Pancreas (tissue), 10 donors: ENCODE data around the gene SLC13A3. TPM values are rescaled to one million over a fixed set of nuclear protein-coding genes. Genes with fewer than 3 reads are reported as not detected.
A peak's percentile ranks its signal among the peaks of the same experiment; 100 is the strongest.

Source experiments
- ATAC-seq, 4 donors: fragments of 200-7000 bp; cut with Tn5 transposase; one replicate each; pipeline versions ENCODE4 v1.8.0 to v1.9.1; 2020; ENCODE audit warnings: mild to moderate bottlenecking in 4 of 4, moderate library complexity in 4 of 4
- DNase-seq, 6 donors: peaks; one replicate each; pipeline ENCODE4 v3.0.0-alpha.2; 2020
- FAIRE-seq: peaks from 2 replicates; lab custom pipeline; 2012; peaks lifted over from hg19 to GRCh38; lab: Jason Lieb, UNC
- H3K27ac ChIP-seq, 4 donors: fragments of 200-600 bp; sonication (generic); 1 replicate in 3 of 4; 2 replicates in 1 of 4; pipeline versions ENCODE4 v1.5.0 to v1.8.0; 2020
- H3K27me3 ChIP-seq, 4 donors: fragments of 200-600 bp; one replicate each; pipeline ENCODE4 v1.8.0; 2021
- H3K36me3 ChIP-seq, 3 donors: fragments of 200-600 bp; sonication (generic) in 1 of 3; one replicate each; pipeline versions ENCODE4 v1.5.0 to v1.8.0; 2020 to 2021
- H3K4me1 ChIP-seq, 3 donors: fragments of 200-600 bp; one replicate each; pipeline ENCODE4 v1.8.0; 2021
- H3K4me3 ChIP-seq, 4 donors: fragments of 200-600 bp; sonication (generic) in 2 of 4; one replicate each; pipeline versions ENCODE4 v1.5.0 to v1.8.0; 2020 to 2021
- H3K9me3 ChIP-seq, 4 donors: fragments of 200-600 bp; one replicate each; pipeline ENCODE4 v1.8.0; 2021
- CTCF ChIP-seq, 4 donors: fragments of 200-600 bp; sonication (generic) in 3 of 4; IDR thresholded peaks; one replicate each; pipeline versions ENCODE4 v1.5.0 to v1.8.0; 2021; ENCODE audit warnings: antibody characterized with exemption in 4 of 4
- WGBS, 2 donors: extraction: QIAGEN DNeasy Blood & Tissue Kit; methylation state at CpG; one replicate each; pipeline ENCODE4 v1.1.7; 2013; 5-methylcytosine and 5-hydroxymethylcytosine counted together
- intact Hi-C, 3 donors: fragments of 100-400 bp; cut with DNase I; formaldehyde crosslinking; loops; one replicate each; pipeline versions ENCODE4 v1.11.1 to v1.14.2; 2022
- polyA plus RNA-seq, 2 donors: library from polyadenylated mRNA; stranded (reverse); fragments of 200-250 nt; gene quantifications; one replicate each; pipeline ENCODE4 v1.2.3, GENCODE V29; 2013
- total RNA-seq, 6 donors: library from RNA; stranded (reverse); fragmentation: NEBNext Ultra II Directional in 4 of 6; extraction: Animal tissue kit (Norgen Biotek cat#: 25700) in 4 of 6; gene quantifications; one replicate each; pipeline versions ENCODE4 v1.2.1 to v1.2.4, GENCODE V29; 2021 to 2023
- donor health status: healthy with polysubstance abuse.
- donor health status: DM: no; HTN: no; CAD: no; lungs with moderate emphysema.
- donor health status: DM: no; HTN: no; CAD: no.
- donor health status: control.
- donor health status: control.
- donor health status: Bipolar disorder and iron deficiency.
- donor health status: DM: yes; HTN: yes; CAD: no.
- donor health status: DM: no; HTN: no; CAD: no.
- donor health status: DM: no; HTN: no; CAD: no.
- donor health status: DM: yes; HTN: yes; CAD: no.

Gene SLC13A3
- total and polyA plus RNA-seq, 8 donors: 0.68 to 7.8 (median 4.7) TPM

GRCh38 chr20:46698788-46699187 lies 47.5 kb upstream of the SLC13A3 start:
- no peaks in the 10 kb centered on the region for H3K9me3 ChIP-seq
- intact Hi-C loops: no loop called here
- FAIRE-seq (no peak), ATAC-seq (no peak), DNase-seq (no peak)
- H3K4me1 ChIP-seq: no peaks in the 10 kb centered on the region
- WGBS, 2 donors: 69 to 79% methylated on average over 2 of the region's 2 CpGs
- H3K27me3 ChIP-seq: no peaks in the 10 kb centered on the region
- no peaks in the 10 kb centered on the region for H3K36me3 ChIP-seq
- no peak overlapping the region for H3K27ac ChIP-seq
- H3K4me3 ChIP-seq: no peak overlapping the region
- no peak for TF ChIP-seq CTCF (IDR thresholded peaks at IDR 0.05)

GRCh38 chr20:46696791-46697279 lies 45.6 kb upstream of the SLC13A3 start:
- Histone ChIP-seq H3K36me3 (no peaks in the 10 kb centered on the region), H3K27ac (no peak overlapping the region), H3K4me3 (no peak overlapping the region), H3K9me3 (no peaks in the 10 kb centered on the region), H3K4me1 (no peaks in the 10 kb centered on the region), H3K27me3 (no peaks in the 10 kb centered on the region)
- ATAC-seq (no peak), DNase-seq (no peak), FAIRE-seq (no peak)
- no peak for TF ChIP-seq CTCF (IDR thresholded peaks at IDR 0.05)
- WGBS, 2 donors: 67 to 79% methylated on average over 3 of the region's 3 CpGs
- intact Hi-C loops: no loop called here

- no peak overlapping the region for H3K27ac ChIP-seq
- intact Hi-C loops: no loop called here
- no peak for DNase-seq
Measured at GRCh38 chr20:46695892-46696291, 44.6 kb upstream of the SLC13A3 start.

GRCh38 chr20:46694484-46694883 lies 43.2 kb upstream of the SLC13A3 start:
- DNase-seq (no peak), ATAC-seq (peak in 3 of 4 donors; percentile 18 to 57 (median 54)), FAIRE-seq (no peak)
- WGBS, 2 donors: 67 to 76% methylated on average over 2 of the region's 2 CpGs
- no peak overlapping the region for H3K4me3 ChIP-seq
- H3K4me1 ChIP-seq: no peaks in the 10 kb centered on the region
- no peak overlapping the region for H3K27ac ChIP-seq
- no peaks in the 10 kb centered on the region for H3K27me3 ChIP-seq
- H3K36me3 ChIP-seq: no peaks in the 10 kb centered on the region
- intact Hi-C loops: no loop called here
- TF ChIP-seq CTCF (IDR thresholded peaks at IDR 0.05): no peak
- H3K9me3 ChIP-seq: no peaks in the 10 kb centered on the region

More at GRCh38 chr20:46695892-46696291, 44.6 kb upstream of the SLC13A3 start:
- ATAC-seq (no peak), FAIRE-seq (no peak)
- no peaks in the 10 kb centered on the region for H3K9me3 ChIP-seq
- 40 to 46% methylated on average over 3 of the region's 3 CpGs for WGBS, 2 donors
- H3K27me3 ChIP-seq: no peaks in the 10 kb centered on the region
- H3K36me3 ChIP-seq: no peaks in the 10 kb centered on the region
- no peaks in the 10 kb centered on the region for H3K4me1 ChIP-seq
- TF ChIP-seq CTCF (IDR thresholded peaks at IDR 0.05): no peak
- no peak overlapping the region for H3K4me3 ChIP-seq

GRCh38 chr20:46691196-46691595 lies 39.9 kb upstream of the SLC13A3 start:
- Histone ChIP-seq H3K9me3 (no peaks in the 10 kb centered on the region), H3K4me1 (peaks cover 0 to 14% (median 3%) of the 10 kb centered on the region in 3 donors), H3K27ac (no peak overlapping the region), H3K4me3 (no peak overlapping the region), H3K27me3 (no peaks in the 10 kb centered on the region), H3K36me3 (no peaks in the 10 kb centered on the region)
- no peak for FAIRE-seq
- no peak for ATAC-seq
- no peak for DNase-seq
- intact Hi-C loops: no loop called here
- 42 to 61% methylated on average over 4 of the region's 4 CpGs for WGBS, 2 donors
- no peak for TF ChIP-seq CTCF (IDR thresholded peaks at IDR 0.05)
